Measurements from ENCODE around the gene KAT6B. TPM values are rescaled to one million over a fixed set of nuclear protein-coding genes. Genes with fewer than 3 reads are reported as not detected.

The KAT6B gene
- total and polyA plus RNA-seq, 10 of the 15 experiments (the other 5 are each of a cell fraction or from before 2014, with no cell fraction given) = 2.7 to 22.6 (median 15.7) TPM

GRCh38 chr10:74977913-74978847 is 151.8 kb downstream of the KAT6B start (continued):
- no peak for TF ChIP-seq ZBTB4 (CRISPR knock-in tag; IDR thresholded peaks at IDR 0.05)
- no peak for TF ChIP-seq E4F1 (IDR thresholded peaks at IDR 0.05; ENCODE audit: borderline replicate concordance, partially characterized antibody)
- TF ChIP-seq CBX3 (IDR thresholded peaks at IDR 0.05; ENCODE audit: borderline replicate concordance, low read depth) = no peak
- TF ChIP-seq BCL11A (IDR thresholded peaks at IDR 0.05; ENCODE audit: low read depth, low read length) = peak; percentile 98
- peak; percentile 63 to 75; a peak in 3 of 4 replicates for TF ChIP-seq BHLHE40 (IDR thresholded peaks at IDR 0.05; ENCODE audit: borderline replicate concordance in 1 of 2, low read depth in 2 of 2, low read length in 1 of 2)
- TF ChIP-seq NR2C2 (IDR thresholded peaks at IDR 0.05; ENCODE audit: borderline replicate concordance, control insufficient read depth, insufficient read length, low read depth) = no peak
- peak; percentile 75 for TF ChIP-seq GATAD2B (conservative IDR thresholded peaks at IDR 0.05; ENCODE audit: low read depth)
- TF ChIP-seq EP300 (IDR thresholded peaks at IDR 0.05; ENCODE audit: borderline replicate concordance in 1 of 2, control insufficient read depth in 1 of 2, low read depth in 2 of 2, low read length in 2 of 2) = peak; percentile 98 to 99
- no peak for TF ChIP-seq ESRRA (IDR thresholded peaks at IDR 0.05; ENCODE audit: low read length)
- TF ChIP-seq STAT3 (IDR thresholded peaks at IDR 0.05; ENCODE audit: low read depth, low read length) = 0 out of 2 replicates have a peak, but pooled peaks have one; percentile 52
